HL-60 (cell line): Measurements from ENCODE around the gene VDR.

Experiments
- DNase-seq, 2 experiments: peaks; one replicate each; pipeline ENCODE4 v3.0.0-alpha.2; 2010 to 2020; ENCODE audit warnings: low read depth in 1 of 2, low spot score in 1 of 2
- H3K27ac ChIP-seq: fragments of 250-450 bp; sonication (Bioruptor Pico); replicated peaks from 2 replicates; pipeline ENCODE4 v1.5.1; 2020; ENCODE audit warnings: mild to moderate bottlenecking, moderate library complexity
- H3K27me3 ChIP-seq: fragments of 250-450 bp; sonication (Bioruptor Pico); 2 replicates; pipeline ENCODE4 v1.5.1; 2021; ENCODE audit warnings: mild to moderate bottlenecking, moderate library complexity; ENCODE audit not compliant: insufficient read depth, poor library complexity, severe bottlenecking
- H3K4me3 ChIP-seq: replicated peaks from 2 replicates; pipeline ENCODE4 v1.5.1; 2011; ENCODE audit warnings: mild to moderate bottlenecking, control low read depth, low read length; ENCODE audit not compliant: insufficient read depth
- GABPA ChIP-seq: IDR thresholded peaks from 2 replicates; pipeline ENCODE4 v1.6.1; 2012; ENCODE audit warnings: low read depth
- POLR2AphosphoS5 ChIP-seq: IDR thresholded peaks from 2 replicates; pipeline ENCODE4 v1.6.1; 2012; ENCODE audit warnings: low read depth
- REST ChIP-seq: IDR thresholded peaks from 2 replicates; pipeline ENCODE4 v1.6.1; 2012; ENCODE audit warnings: low read depth; ENCODE audit not compliant: insufficient replicate concordance
- SPI1 ChIP-seq: IDR thresholded peaks from 2 replicates; pipeline ENCODE4 v1.6.1; 2012; ENCODE audit warnings: low read depth, mild to moderate bottlenecking, borderline replicate concordance
- TF ChIP-seq, protein P1 (sequence below): IDR thresholded peaks from one replicate; pipeline ENCODE4 v1.5.1; 2011; ENCODE audit warnings: low read length, control low read depth, inconsistent platforms; ENCODE audit not compliant: insufficient read depth

The VDR gene

GRCh38 chr12:47868041-47868440, 36.8 kb downstream of the VDR start:
- DNase-seq = no peak
- TF ChIP-seq, protein P1, sequence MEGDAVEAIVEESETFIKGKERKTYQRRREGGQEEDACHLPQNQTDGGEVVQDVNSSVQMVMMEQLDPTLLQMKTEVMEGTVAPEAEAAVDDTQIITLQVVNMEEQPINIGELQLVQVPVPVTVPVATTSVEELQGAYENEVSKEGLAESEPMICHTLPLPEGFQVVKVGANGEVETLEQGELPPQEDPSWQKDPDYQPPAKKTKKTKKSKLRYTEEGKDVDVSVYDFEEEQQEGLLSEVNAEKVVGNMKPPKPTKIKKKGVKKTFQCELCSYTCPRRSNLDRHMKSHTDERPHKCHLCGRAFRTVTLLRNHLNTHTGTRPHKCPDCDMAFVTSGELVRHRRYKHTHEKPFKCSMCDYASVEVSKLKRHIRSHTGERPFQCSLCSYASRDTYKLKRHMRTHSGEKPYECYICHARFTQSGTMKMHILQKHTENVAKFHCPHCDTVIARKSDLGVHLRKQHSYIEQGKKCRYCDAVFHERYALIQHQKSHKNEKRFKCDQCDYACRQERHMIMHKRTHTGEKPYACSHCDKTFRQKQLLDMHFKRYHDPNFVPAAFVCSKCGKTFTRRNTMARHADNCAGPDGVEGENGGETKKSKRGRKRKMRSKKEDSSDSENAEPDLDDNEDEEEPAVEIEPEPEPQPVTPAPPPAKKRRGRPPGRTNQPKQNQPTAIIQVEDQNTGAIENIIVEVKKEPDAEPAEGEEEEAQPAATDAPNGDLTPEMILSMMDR = no peak
- TF ChIP-seq SPI1 (no peak), REST (no peak), POLR2AphosphoS5 (no peak), GABPA (no peak)
- no peak overlapping the region for H3K4me3 ChIP-seq
- H3K27me3 ChIP-seq = no peaks in the 10 kb centered on the region
- H3K27ac ChIP-seq = no peak overlapping the region

DNA sequence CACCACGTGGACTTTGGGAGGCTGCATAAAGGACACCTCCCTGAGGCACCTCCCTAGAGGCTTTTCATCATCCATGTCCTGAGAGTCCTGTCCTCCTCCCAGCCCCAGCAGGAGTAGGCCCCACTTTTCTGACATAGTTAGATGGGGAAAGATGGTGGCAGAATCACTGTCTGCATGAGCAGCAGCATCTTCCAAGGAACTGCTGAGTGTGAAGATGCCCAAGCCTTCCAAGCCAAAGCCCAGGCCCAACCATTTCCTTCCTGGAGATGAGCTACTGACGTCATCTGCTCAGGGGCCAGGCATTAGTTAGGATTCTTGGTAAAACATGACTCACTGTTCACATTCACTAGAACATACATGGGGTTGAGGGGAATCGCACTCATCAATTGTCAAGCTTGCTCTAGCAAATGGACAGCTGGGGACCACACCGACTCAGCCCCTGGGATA, 37.3 kb downstream of the VDR start:
- TF ChIP-seq GABPA (no peak), POLR2AphosphoS5 (no peak), REST (no peak), SPI1 (no peak)
- TF ChIP-seq, protein P1 = no peak
- H3K4me3 ChIP-seq = no peak overlapping the region
- DNase-seq = no peak
- H3K27me3 ChIP-seq = no peaks in the 10 kb centered on the region
- H3K27ac ChIP-seq = no peak overlapping the region

- no peak for TF ChIP-seq REST
- no peak for TF ChIP-seq SPI1
- no peak for TF ChIP-seq GABPA
- TF ChIP-seq, protein P1 = no peak
- TF ChIP-seq POLR2AphosphoS5 = no peak
- DNase-seq = no peak
- Histone ChIP-seq H3K27me3 (no peaks in the 10 kb centered on the region), H3K27ac (no peak overlapping the region), H3K4me3 (no peak overlapping the region)
Measured at GRCh38 chr12:47864646-47865235, 40.1 kb downstream of the VDR start.
